ENCODE results near the gene PLAAT2. TPM values are rescaled to one million over a fixed set of nuclear protein-coding genes. Genes with fewer than 3 reads are reported as not detected.
"Not testable (repeated sequence)": the region's sequence is repeated elsewhere in the genome, so short reads cannot be mapped to it uniquely, and the experiment has no call there.

Gene PLAAT2
- not detected in 2 replicates for total RNA-seq

- H3K27me3 Mint-ChIP-seq: no peaks in the 10 kb centered on the region
- no peaks in the 10 kb centered on the region for H3K36me3 Mint-ChIP-seq (ENCODE audit: low read depth)
- H3K27ac Mint-ChIP-seq: peak within 1 kb of the TSS; percentile 22
- no peak for DNase-seq
- H3K4me1 Mint-ChIP-seq: peaks cover 43% of the 10 kb centered on the region
- intact Hi-C loops (cut with micrococcal nuclease): loop anchor here (10.0 kb wide), 1 partner anchor 49 kb away; no protein-coding TSS in a partner anchor
- H3K9me3 Mint-ChIP-seq: no peaks in the 10 kb centered on the region
- H3K4me3 Mint-ChIP-seq: peak within 1 kb of the TSS; percentile 20
Measured at GRCh38 chr11:63563201-63564055, at the start of gene PLAAT2. Gene PLAAT2 (minus strand): TSS chr11:63563379. CDS start chr11:63563324, 55 bp downstream.

- H3K4me1 Mint-ChIP-seq: peaks cover 4% of the 10 kb centered on the region
- no peak overlapping the region for H3K4me3 Mint-ChIP-seq
- H3K36me3 Mint-ChIP-seq (ENCODE audit: low read depth): no peaks in the 10 kb centered on the region
- peaks cover 9% of the 10 kb centered on the region for H3K27me3 Mint-ChIP-seq
- no peak for DNase-seq
- intact Hi-C loops (cut with micrococcal nuclease): loop anchor here (5.0 kb wide), 1 partner anchor 60 kb away; no protein-coding TSS in a partner anchor
- no peak overlapping the region for H3K27ac Mint-ChIP-seq
- no peaks in the 10 kb centered on the region for H3K9me3 Mint-ChIP-seq
Measured at GRCh38 chr11:63612181-63612580, 49.0 kb upstream of the PLAAT2 start.

GRCh38 chr11:63611395-63611747 is 48.2 kb upstream of the PLAAT2 start:
- no peak overlapping the region for H3K27ac Mint-ChIP-seq
- H3K9me3 Mint-ChIP-seq: no peaks in the 10 kb centered on the region
- H3K4me3 Mint-ChIP-seq: no peak overlapping the region
- H3K36me3 Mint-ChIP-seq (ENCODE audit: low read depth): no peaks in the 10 kb centered on the region
- no peak for DNase-seq
- intact Hi-C loops (cut with micrococcal nuclease): loop anchor here (5.0 kb wide), 1 partner anchor 59 kb away; no protein-coding TSS in a partner anchor
- H3K4me1 Mint-ChIP-seq: peaks cover 4% of the 10 kb centered on the region
- H3K27me3 Mint-ChIP-seq: peaks cover 9% of the 10 kb centered on the region

- Mint-ChIP-seq H3K36me3 (ENCODE audit: low read depth) (no peaks in the 10 kb centered on the region), H3K4me3 (no peak overlapping the region), H3K27me3 (peaks cover 9% of the 10 kb centered on the region), H3K27ac (no peak overlapping the region), H3K9me3 (no peaks in the 10 kb centered on the region), H3K4me1 (peaks cover 4% of the 10 kb centered on the region)
- intact Hi-C loops (cut with micrococcal nuclease): loop anchor here (5.0 kb wide), 1 partner anchor 58 kb away; no protein-coding TSS in a partner anchor
- DNase-seq: no peak
Measured at GRCh38 chr11:63610604-63611394, 47.6 kb upstream of the PLAAT2 start.

- DNase-seq: no peak
- Mint-ChIP-seq H3K36me3 (ENCODE audit: low read depth) (no peaks in the 10 kb centered on the region), H3K4me1 (peaks cover 4% of the 10 kb centered on the region), H3K9me3 (no peaks in the 10 kb centered on the region), H3K27ac (no peak overlapping the region), H3K27me3 (peaks cover 9% of the 10 kb centered on the region), H3K4me3 (no peak overlapping the region)
- intact Hi-C loops (cut with micrococcal nuclease): loop anchor here (5.0 kb wide), 1 partner anchor 58 kb away; no protein-coding TSS in a partner anchor
Measured at GRCh38 chr11:63609971-63610580, 46.9 kb upstream of the PLAAT2 start.

- no peak for DNase-seq
- H3K4me1 Mint-ChIP-seq: peaks cover 3% of the 10 kb centered on the region
- no peak overlapping the region for H3K4me3 Mint-ChIP-seq
- H3K27me3 Mint-ChIP-seq: peaks cover 8% of the 10 kb centered on the region
- H3K36me3 Mint-ChIP-seq (ENCODE audit: low read depth): no peaks in the 10 kb centered on the region
- intact Hi-C loops (cut with micrococcal nuclease): no loop called here
- no peak overlapping the region for H3K27ac Mint-ChIP-seq
- no peaks in the 10 kb centered on the region for H3K9me3 Mint-ChIP-seq
Measured at GRCh38 chr11:63609536-63609935, 46.4 kb upstream of the PLAAT2 start.

GRCh38 chr11:63608353-63609345 is 45.5 kb upstream of the PLAAT2 start:
- Mint-ChIP-seq H3K27me3 (peaks cover 7% of the 10 kb centered on the region), H3K4me3 (no peak overlapping the region), H3K27ac (no peak overlapping the region)

GRCh38 chr11:63603180-63603518 is 40.0 kb upstream of the PLAAT2 start:
- DNase-seq: no peak
- Mint-ChIP-seq H3K4me1 (peaks cover 3% of the 10 kb centered on the region), H3K4me3 (no peak overlapping the region), H3K9me3 (no peaks in the 10 kb centered on the region), H3K36me3 (ENCODE audit: low read depth) (no peaks in the 10 kb centered on the region), H3K27ac (peak overlapping the region; percentile 9), H3K27me3 (peaks cover 1% of the 10 kb centered on the region)
- intact Hi-C loops (cut with micrococcal nuclease): no loop called here

More at GRCh38 chr11:63608353-63609345, 45.5 kb upstream of the PLAAT2 start:
- H3K36me3 Mint-ChIP-seq (ENCODE audit: low read depth): no peaks in the 10 kb centered on the region
- no peaks in the 10 kb centered on the region for H3K9me3 Mint-ChIP-seq
- peaks cover 2% of the 10 kb centered on the region for H3K4me1 Mint-ChIP-seq
- DNase-seq: no peak
- intact Hi-C loops (cut with micrococcal nuclease): no loop called here

GRCh38 chr11:63602290-63603179 is 39.4 kb upstream of the PLAAT2 start:
- H3K27ac Mint-ChIP-seq; DNase-seq; H3K4me3 Mint-ChIP-seq; H3K9me3 Mint-ChIP-seq; H3K36me3 Mint-ChIP-seq (ENCODE audit: low read depth); H3K27me3 Mint-ChIP-seq; intact Hi-C loops (cut with micrococcal nuclease); H3K4me1 Mint-ChIP-seq: not testable (repeated sequence)

GRCh38 chr11:63599211-63600122 is 36.3 kb upstream of the PLAAT2 start:
- Mint-ChIP-seq H3K9me3 (no peaks in the 10 kb centered on the region), H3K27me3 (no peaks in the 10 kb centered on the region), H3K36me3 (ENCODE audit: low read depth) (no peaks in the 10 kb centered on the region), H3K4me3 (no peak overlapping the region), H3K4me1 (peaks cover 3% of the 10 kb centered on the region), H3K27ac (no peak overlapping the region)
- intact Hi-C loops (cut with micrococcal nuclease): no loop called here
- DNase-seq: no peak

GRCh38 chr11:63598556-63598955 is 35.4 kb upstream of the PLAAT2 start:
- no peak overlapping the region for H3K27ac Mint-ChIP-seq
- H3K36me3 Mint-ChIP-seq (ENCODE audit: low read depth): no peaks in the 10 kb centered on the region
- H3K4me1 Mint-ChIP-seq: peaks cover 3% of the 10 kb centered on the region
- H3K9me3 Mint-ChIP-seq: no peaks in the 10 kb centered on the region
- H3K27me3 Mint-ChIP-seq: no peaks in the 10 kb centered on the region
- no peak overlapping the region for H3K4me3 Mint-ChIP-seq
- intact Hi-C loops (cut with micrococcal nuclease): no loop called here
- DNase-seq: no peak
